SJCRH30 (cell line): Measurements from ENCODE around the gene CCDC141. TPM values are rescaled to one million over a fixed set of nuclear protein-coding genes. Genes with fewer than 3 reads are reported as not detected.

Source experiments
- DNase-seq, 2 experiments: peaks; one replicate each; pipeline ENCODE4 v3.0.0-alpha.2; 2015 to 2020
- H3K27ac ChIP-seq: fragments of 250-450 bp; sonication (Bioruptor Pico); 2 replicates; pipeline ENCODE4 v1.5.1; 2020; ENCODE audit warnings: mild to moderate bottlenecking, moderate library complexity
- H3K27me3 ChIP-seq: fragments of 250-450 bp; sonication (Bioruptor Pico); 2 replicates; pipeline ENCODE4 v1.5.1; 2020; ENCODE audit warnings: mild to moderate bottlenecking, moderate library complexity
- H3K36me3 ChIP-seq: fragments of 250-450 bp; sonication (Bioruptor Pico); 2 replicates; pipeline ENCODE4 v1.5.1; 2020; ENCODE audit warnings: mild to moderate bottlenecking, moderate library complexity
- H3K4me1 ChIP-seq: fragments of 250-450 bp; sonication (Bioruptor Pico); 2 replicates; pipeline ENCODE4 v1.5.1; 2020; ENCODE audit warnings: mild to moderate bottlenecking, moderate library complexity
- H3K4me3 ChIP-seq: fragments of 250-450 bp; sonication (Bioruptor Pico); 2 replicates; pipeline ENCODE4 v1.5.1; 2020; ENCODE audit warnings: mild to moderate bottlenecking, moderate library complexity
- H3K9me3 ChIP-seq: fragments of 250-450 bp; sonication (Bioruptor Pico); replicated peaks from 2 replicates; pipeline ENCODE4 v1.5.1; 2020; ENCODE audit warnings: mild to moderate bottlenecking, moderate library complexity
- total RNA-seq: library from RNA; depleted of rRNA; stranded (reverse); fragments of >200 nt; shearing (Covaris generic); gene quantifications from 2 replicates; pipeline ENCODE4 v1.2.3, GENCODE V29; 2014

Gene CCDC141
- total RNA-seq, 1 experiment from 2014 or later = 5.5 TPM

- no peak overlapping the region for H3K27ac ChIP-seq
- no peak for DNase-seq
- no peak overlapping the region for H3K4me3 ChIP-seq
- no peaks in the 10 kb centered on the region for H3K36me3 ChIP-seq
- H3K27me3 ChIP-seq = no peaks in the 10 kb centered on the region
- H3K9me3 ChIP-seq = no peaks in the 10 kb centered on the region
- H3K4me1 ChIP-seq = no peaks in the 10 kb centered on the region
Measured at GRCh38 chr2:178962805-178963433, 87.0 kb downstream of the CCDC141 start.

GRCh38 chr2:178962152-178962551 is 87.8 kb downstream of the CCDC141 start:
- DNase-seq = no peak

GRCh38 chr2:178954049-178954448 is 95.9 kb downstream of the CCDC141 start:
- H3K27me3 ChIP-seq = no peaks in the 10 kb centered on the region
- no peak overlapping the region for H3K4me3 ChIP-seq
- peaks cover 3% of the 10 kb centered on the region; the same call in 1 of the 2 replicates for H3K9me3 ChIP-seq
- DNase-seq = no peak
- H3K27ac ChIP-seq = no peak overlapping the region
- no peaks in the 10 kb centered on the region for H3K36me3 ChIP-seq
- no peaks in the 10 kb centered on the region for H3K4me1 ChIP-seq

More at GRCh38 chr2:178962152-178962551, 87.8 kb downstream of the CCDC141 start:
- Histone ChIP-seq H3K36me3 (no peaks in the 10 kb centered on the region), H3K27me3 (no peaks in the 10 kb centered on the region), H3K4me3 (no peak overlapping the region), H3K9me3 (no peaks in the 10 kb centered on the region), H3K27ac (no peak overlapping the region), H3K4me1 (no peaks in the 10 kb centered on the region)

GRCh38 chr2:178951266-178952006 is 98.5 kb downstream of the CCDC141 start:
- Histone ChIP-seq H3K9me3 (peaks cover 13% of the 10 kb centered on the region), H3K4me3 (no peak overlapping the region), H3K27ac (no peak overlapping the region), H3K36me3 (no peaks in the 10 kb centered on the region), H3K4me1 (peaks cover 9% of the 10 kb centered on the region; the same call in 1 of the 2 replicates), H3K27me3 (no peaks in the 10 kb centered on the region)
- DNase-seq = no peak

- peaks cover 15% of the 10 kb centered on the region; the same call in 1 of the 2 replicates for H3K4me1 ChIP-seq
- DNase-seq = no peak
- no peaks in the 10 kb centered on the region for H3K27me3 ChIP-seq
- no peak overlapping the region for H3K27ac ChIP-seq
- H3K9me3 ChIP-seq = peaks cover 10% of the 10 kb centered on the region
- H3K36me3 ChIP-seq = no peaks in the 10 kb centered on the region
- no peak overlapping the region for H3K4me3 ChIP-seq
Measured at GRCh38 chr2:178949584-178949983, 100.4 kb downstream of the CCDC141 start.

- H3K36me3 ChIP-seq = no peaks in the 10 kb centered on the region
- peaks cover 10% of the 10 kb centered on the region for H3K9me3 ChIP-seq
- H3K4me1 ChIP-seq = peaks cover 15% of the 10 kb centered on the region; the same call in 1 of the 2 replicates
- no peak overlapping the region for H3K4me3 ChIP-seq
- DNase-seq = no peak
- H3K27me3 ChIP-seq = no peaks in the 10 kb centered on the region
- H3K27ac ChIP-seq = no peak overlapping the region
Measured at GRCh38 chr2:178949151-178949550, 100.8 kb downstream of the CCDC141 start.

GRCh38 chr2:178947006-178947405 is 102.9 kb downstream of the CCDC141 start:
- peaks cover 10% of the 10 kb centered on the region for H3K9me3 ChIP-seq
- H3K4me1 ChIP-seq = peaks cover 15% of the 10 kb centered on the region; the same call in 1 of the 2 replicates
- no peaks in the 10 kb centered on the region for H3K36me3 ChIP-seq
- no peak overlapping the region for H3K4me3 ChIP-seq
- H3K27ac ChIP-seq = peak overlapping the region; percentile 44
- H3K27me3 ChIP-seq = no peaks in the 10 kb centered on the region
- DNase-seq = peak; percentile 7 to 25

GRCh38 chr2:178946494-178946893 is 103.4 kb downstream of the CCDC141 start:
- Histone ChIP-seq H3K27me3 (no peaks in the 10 kb centered on the region), H3K27ac (peak overlapping the region; percentile 44), H3K4me1 (peaks cover 15% of the 10 kb centered on the region; the same call in 1 of the 2 replicates), H3K9me3 (peaks cover 10% of the 10 kb centered on the region), H3K36me3 (no peaks in the 10 kb centered on the region), H3K4me3 (no peak overlapping the region)
- peak in 1 of 2 experiments; percentile 59 for DNase-seq

- Histone ChIP-seq H3K4me1 (peaks cover 15% of the 10 kb centered on the region; the same call in 1 of the 2 replicates), H3K36me3 (no peaks in the 10 kb centered on the region), H3K4me3 (no peak overlapping the region), H3K27ac (no peak overlapping the region), H3K9me3 (peaks cover 10% of the 10 kb centered on the region), H3K27me3 (no peaks in the 10 kb centered on the region)
- DNase-seq = no peak
Measured at GRCh38 chr2:178943745-178944144, 106.2 kb downstream of the CCDC141 start.

GRCh38 chr2:178934571-178934970 is 115.4 kb downstream of the CCDC141 start:
- peaks cover 3% of the 10 kb centered on the region; the same call in 1 of the 2 replicates for H3K36me3 ChIP-seq
- H3K4me3 ChIP-seq = no peak overlapping the region
- H3K27me3 ChIP-seq = no peaks in the 10 kb centered on the region
- DNase-seq = no peak
- H3K4me1 ChIP-seq = no peaks in the 10 kb centered on the region
- peaks cover 19% of the 10 kb centered on the region for H3K9me3 ChIP-seq
- no peak overlapping the region for H3K27ac ChIP-seq

- Histone ChIP-seq H3K4me3 (no peak overlapping the region), H3K27ac (no peak overlapping the region), H3K36me3 (peaks cover 3% of the 10 kb centered on the region; the same call in 1 of the 2 replicates), H3K27me3 (no peaks in the 10 kb centered on the region), H3K4me1 (no peaks in the 10 kb centered on the region), H3K9me3 (peaks cover 19% of the 10 kb centered on the region)
- no peak for DNase-seq
Measured at GRCh38 chr2:178933493-178933892, 116.4 kb downstream of the CCDC141 start.

- H3K36me3 ChIP-seq = peaks cover 3% of the 10 kb centered on the region; the same call in 1 of the 2 replicates
- DNase-seq = no peak
- no peaks in the 10 kb centered on the region for H3K27me3 ChIP-seq
- no peak overlapping the region for H3K4me3 ChIP-seq
- peaks cover 9% of the 10 kb centered on the region for H3K9me3 ChIP-seq
- H3K27ac ChIP-seq = no peak overlapping the region
- H3K4me1 ChIP-seq = 0 out of 2 replicates have a peak, but pooled peaks cover 4% of the 10 kb centered on the region
Measured at GRCh38 chr2:178928077-178928476, 121.9 kb downstream of the CCDC141 start.

- no peak for DNase-seq
- Histone ChIP-seq H3K9me3 (peaks cover 9% of the 10 kb centered on the region), H3K36me3 (peaks cover 3% of the 10 kb centered on the region; the same call in 1 of the 2 replicates), H3K4me1 (0 out of 2 replicates have a peak, but pooled peaks cover 4% of the 10 kb centered on the region), H3K4me3 (no peak overlapping the region), H3K27ac (no peak overlapping the region), H3K27me3 (no peaks in the 10 kb centered on the region)
Measured at GRCh38 chr2:178927173-178927572, 122.8 kb downstream of the CCDC141 start.

GRCh38 chr2:178924817-178925216 is 125.1 kb downstream of the CCDC141 start:
- Histone ChIP-seq H3K4me1 (0 out of 2 replicates have a peak, but pooled peaks cover 4% of the 10 kb centered on the region), H3K9me3 (no peaks in the 10 kb centered on the region), H3K27me3 (no peaks in the 10 kb centered on the region), H3K4me3 (no peak overlapping the region), H3K36me3 (no peaks in the 10 kb centered on the region), H3K27ac (no peak overlapping the region)
- DNase-seq = peak in 1 of 2 experiments; percentile 21

GRCh38 chr2:178923546-178923945 is 126.4 kb downstream of the CCDC141 start:
- no peak for DNase-seq
- Histone ChIP-seq H3K4me3 (no peak overlapping the region), H3K36me3 (no peaks in the 10 kb centered on the region), H3K27ac (no peak overlapping the region), H3K4me1 (0 out of 2 replicates have a peak, but pooled peaks cover 4% of the 10 kb centered on the region), H3K9me3 (no peaks in the 10 kb centered on the region), H3K27me3 (no peaks in the 10 kb centered on the region)
